Measurements from ENCODE around the gene FAM111A.

- TF ChIP-seq CTCF (conservative IDR thresholded peaks at IDR 0.05; ENCODE audit: low read depth, low read length) (no peak), EZH2 (IDR thresholded peaks at IDR 0.05; ENCODE audit: borderline replicate concordance, low read depth, low read length, poor library complexity, severe bottlenecking) (no peak)
These were observed 1.4 kb downstream of the FAM111A start for GRCh38 chr11:59144096-59144495.

Measured in A673 (cell line).